ENCODE data around the gene SLC4A7.

Gene SLC4A7

DNA sequence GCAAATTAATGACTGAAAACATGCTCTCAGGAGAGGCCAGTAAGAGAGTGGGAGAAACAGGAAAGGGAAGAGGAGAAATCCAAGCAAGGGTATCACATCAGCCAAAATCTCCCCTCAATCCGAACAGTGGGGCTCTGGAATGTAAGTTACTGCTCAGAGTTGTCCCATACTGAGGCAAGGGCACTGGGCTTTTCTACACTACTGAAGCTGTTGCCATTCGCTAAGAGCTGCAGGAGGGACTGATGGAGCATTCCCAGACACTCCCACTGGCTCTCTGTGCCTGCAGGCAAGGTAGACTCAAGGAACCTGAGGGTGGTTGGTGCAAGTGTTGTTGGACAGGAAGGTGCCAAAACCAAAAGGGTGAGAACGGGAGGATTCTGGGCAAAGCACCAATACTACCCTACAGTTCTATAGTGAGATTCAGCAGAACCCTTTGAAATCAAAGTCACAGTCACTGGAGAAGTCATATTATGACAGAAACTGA, 161.1 kb downstream of the SLC4A7 start:
- FAIRE-seq (no peak), DNase-seq (ENCODE audit: insufficient read length, low spot score) (no peak)
- TF ChIP-seq, protein P1, sequence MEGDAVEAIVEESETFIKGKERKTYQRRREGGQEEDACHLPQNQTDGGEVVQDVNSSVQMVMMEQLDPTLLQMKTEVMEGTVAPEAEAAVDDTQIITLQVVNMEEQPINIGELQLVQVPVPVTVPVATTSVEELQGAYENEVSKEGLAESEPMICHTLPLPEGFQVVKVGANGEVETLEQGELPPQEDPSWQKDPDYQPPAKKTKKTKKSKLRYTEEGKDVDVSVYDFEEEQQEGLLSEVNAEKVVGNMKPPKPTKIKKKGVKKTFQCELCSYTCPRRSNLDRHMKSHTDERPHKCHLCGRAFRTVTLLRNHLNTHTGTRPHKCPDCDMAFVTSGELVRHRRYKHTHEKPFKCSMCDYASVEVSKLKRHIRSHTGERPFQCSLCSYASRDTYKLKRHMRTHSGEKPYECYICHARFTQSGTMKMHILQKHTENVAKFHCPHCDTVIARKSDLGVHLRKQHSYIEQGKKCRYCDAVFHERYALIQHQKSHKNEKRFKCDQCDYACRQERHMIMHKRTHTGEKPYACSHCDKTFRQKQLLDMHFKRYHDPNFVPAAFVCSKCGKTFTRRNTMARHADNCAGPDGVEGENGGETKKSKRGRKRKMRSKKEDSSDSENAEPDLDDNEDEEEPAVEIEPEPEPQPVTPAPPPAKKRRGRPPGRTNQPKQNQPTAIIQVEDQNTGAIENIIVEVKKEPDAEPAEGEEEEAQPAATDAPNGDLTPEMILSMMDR (IDR thresholded peaks at IDR 0.05; ENCODE audit: insufficient read depth, missing control alignments) = no peak

Measured in D721Med (cell line).